Measurements from ENCODE around the gene ARHGEF2. TPM values are rescaled to one million over a fixed set of nuclear protein-coding genes. Genes with fewer than 3 reads are reported as not detected.
A peak's percentile ranks its signal among the peaks of the same experiment; 100 is the strongest.

ARHGEF2 gene
- total RNA-seq, 2 experiments from 2014 or later, result 147 to 150 TPM

GRCh38 chr1:155982106-155982505 is 3.8 kb upstream of the ARHGEF2 start:
- Mint-ChIP-seq H3K4me1 (ENCODE audit: low read depth) (peaks cover 40% of the 10 kb centered on the region), H3K36me3 (ENCODE audit: low read depth) (peaks cover 27% of the 10 kb centered on the region), H3K4me3 (peak overlapping the region; percentile 98), H3K27ac (peak overlapping the region; percentile 94), H3K27me3 (no peaks in the 10 kb centered on the region), H3K9me3 (no peaks in the 10 kb centered on the region)
- intact Hi-C loops (cut with micrococcal nuclease), result no loop called here
- no peak for DNase-seq
- no peak for ATAC-seq
- TF ChIP-seq, protein P1, sequence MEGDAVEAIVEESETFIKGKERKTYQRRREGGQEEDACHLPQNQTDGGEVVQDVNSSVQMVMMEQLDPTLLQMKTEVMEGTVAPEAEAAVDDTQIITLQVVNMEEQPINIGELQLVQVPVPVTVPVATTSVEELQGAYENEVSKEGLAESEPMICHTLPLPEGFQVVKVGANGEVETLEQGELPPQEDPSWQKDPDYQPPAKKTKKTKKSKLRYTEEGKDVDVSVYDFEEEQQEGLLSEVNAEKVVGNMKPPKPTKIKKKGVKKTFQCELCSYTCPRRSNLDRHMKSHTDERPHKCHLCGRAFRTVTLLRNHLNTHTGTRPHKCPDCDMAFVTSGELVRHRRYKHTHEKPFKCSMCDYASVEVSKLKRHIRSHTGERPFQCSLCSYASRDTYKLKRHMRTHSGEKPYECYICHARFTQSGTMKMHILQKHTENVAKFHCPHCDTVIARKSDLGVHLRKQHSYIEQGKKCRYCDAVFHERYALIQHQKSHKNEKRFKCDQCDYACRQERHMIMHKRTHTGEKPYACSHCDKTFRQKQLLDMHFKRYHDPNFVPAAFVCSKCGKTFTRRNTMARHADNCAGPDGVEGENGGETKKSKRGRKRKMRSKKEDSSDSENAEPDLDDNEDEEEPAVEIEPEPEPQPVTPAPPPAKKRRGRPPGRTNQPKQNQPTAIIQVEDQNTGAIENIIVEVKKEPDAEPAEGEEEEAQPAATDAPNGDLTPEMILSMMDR (IDR thresholded peaks at IDR 0.05), result no peak
- POLR2A ChIA-PET, result interaction anchor here (1.1 to 6.0 kb wide), 2 partner anchors 13 to 48 kb away, joined by 3 to 49 read pairs; partner anchors contain the start of gene KHDC4
- CTCF ChIA-PET, result interaction anchor here (2.4 to 11.1 kb wide), 4 partner anchors 7 to 84 kb away, joined by 6 to 121 read pairs (median 38); partner anchors contain the start of genes KHDC4 and RXFP4

GRCh38 chr1:155981266-155982088 is 3.1 kb upstream of the ARHGEF2 start:
- Mint-ChIP-seq H3K4me1 (ENCODE audit: low read depth) (peaks cover 41% of the 10 kb centered on the region), H3K27me3 (no peaks in the 10 kb centered on the region), H3K27ac (peak overlapping the region; percentile 94), H3K36me3 (ENCODE audit: low read depth) (peaks cover 33% of the 10 kb centered on the region), H3K9me3 (no peaks in the 10 kb centered on the region), H3K4me3 (peak overlapping the region; percentile 98)
- DNase-seq (peak; percentile 42), ATAC-seq (no peak)
- intact Hi-C loops (cut with micrococcal nuclease), result no loop called here
- ChIA-PET POLR2A (interaction anchor here (0.6 to 7.5 kb wide), 4 partner anchors 13 to 1030 kb away, joined by 3 to 128 read pairs (median 26); partner anchors contain the start of gene RXFP4), CTCF (interaction anchor here (0.8 to 11.1 kb wide), 7 partner anchors 8 to 85 kb away, joined by 4 to 121 read pairs (median 6); partner anchors contain the start of genes KHDC4 and RXFP4)
- TF ChIP-seq, protein P1 (IDR thresholded peaks at IDR 0.05), result no peak

GRCh38 chr1:155979597-155980343 is 1.4 kb upstream of the ARHGEF2 start:
- CTCF ChIA-PET, result interaction anchor here (0.9 to 11.1 kb wide), 9 partner anchors 9 to 87 kb away, joined by 3 to 121 read pairs (median 10); partner anchors contain the start of genes KHDC4 and RXFP4
- DNase-seq, result peak; percentile 25

GRCh38 chr1:155978973-155979429 is 654 bp upstream of the ARHGEF2 start:
- Mint-ChIP-seq H3K4me3 (peak overlapping the region; percentile 98), H3K9me3 (no peaks in the 10 kb centered on the region), H3K36me3 (ENCODE audit: low read depth) (peaks cover 55% of the 10 kb centered on the region), H3K4me1 (ENCODE audit: low read depth) (peaks cover 63% of the 10 kb centered on the region), H3K27me3 (no peaks in the 10 kb centered on the region), H3K27ac (peak overlapping the region; percentile 94)
- TF ChIP-seq, protein P1 (IDR thresholded peaks at IDR 0.05), result no peak
- ATAC-seq (peak; percentile 2), DNase-seq (peak; percentile 47)
- intact Hi-C loops (cut with micrococcal nuclease), result no loop called here
- ChIA-PET POLR2A (interaction anchor here (0.9 to 7.5 kb wide), 10 partner anchors 10 to 304 kb away, joined by 3 to 128 read pairs (median 12); partner anchors contain the start of genes GON4L, KHDC4, LMNA and RXFP4), CTCF (interaction anchor here (0.7 to 11.1 kb wide), 11 partner anchors 10 to 65 kb away, joined by 3 to 121 read pairs (median 8); partner anchors contain the start of genes KHDC4 and RXFP4)

More at GRCh38 chr1:155979597-155980343, 1.4 kb upstream of the ARHGEF2 start:
- Mint-ChIP-seq H3K27me3 (no peaks in the 10 kb centered on the region), H3K9me3 (no peaks in the 10 kb centered on the region), H3K4me1 (ENCODE audit: low read depth) (peaks cover 56% of the 10 kb centered on the region), H3K4me3 (peak overlapping the region; percentile 98), H3K27ac (peak overlapping the region; percentile 94), H3K36me3 (ENCODE audit: low read depth) (peaks cover 48% of the 10 kb centered on the region)
- TF ChIP-seq, protein P1 (IDR thresholded peaks at IDR 0.05), result no peak
- ATAC-seq, result no peak
- POLR2A ChIA-PET, result interaction anchor here (5.5 to 7.5 kb wide), 4 partner anchors 11 to 45 kb away, joined by 30 to 128 read pairs (median 52); partner anchors contain the start of genes KHDC4 and RXFP4
- intact Hi-C loops (cut with micrococcal nuclease), result no loop called here
